Testis (tissue), 3 donors: ENCODE results near the gene HFE. TPM values are rescaled to one million over a fixed set of nuclear protein-coding genes. Genes with fewer than 3 reads are reported as not detected.

Source experiments
- DNase-seq: peaks from one replicate; pipeline ENCODE4 v3.0.0-alpha.2; 2019
- H3K27ac ChIP-seq, 2 donors: fragments of 200-600 bp; sonication (generic); one replicate each; pipeline ENCODE4 v1.5.1; 2019
- H3K27me3 ChIP-seq: fragments of 200-600 bp; sonication (generic); one replicate; pipeline ENCODE4 v1.5.1; 2019
- H3K36me3 ChIP-seq: fragments of 200-600 bp; sonication (generic); one replicate; pipeline ENCODE4 v1.5.1; 2017; ENCODE audit warnings: low read depth; ENCODE audit errors: missing control alignments
- H3K4me1 ChIP-seq: fragments of 200-600 bp; sonication (generic); one replicate; pipeline ENCODE4 v1.5.1; 2019
- H3K4me3 ChIP-seq, 2 donors: fragments of 200-600 bp; sonication (generic); one replicate each; pipeline ENCODE4 v1.5.1; 2017 to 2019
- H3K9me3 ChIP-seq: fragments of 200-600 bp; sonication (generic); one replicate; pipeline ENCODE4 v1.5.1; 2017
- POLR2A ChIP-seq: fragments of 450-650 bp; IDR thresholded peaks from one replicate; pipeline ENCODE4 v1.6.1; 2017; ENCODE audit warnings: antibody characterized with exemption, mild to moderate bottlenecking, moderate library complexity
- WGBS, 2 donors: methylation state at CpG; one replicate each; pipeline ENCODE4 v1.1.5; 2018; 5-methylcytosine and 5-hydroxymethylcytosine counted together
- intact Hi-C: fragments of 100-400 bp; cut with DNase I; formaldehyde crosslinking; loops from one replicate; pipeline ENCODE4 v1.15.1; 2023; ENCODE audit warnings: low total_unique reads
- polyA plus RNA-seq: library from polyadenylated mRNA; stranded (reverse); fragments of 350-450 nt; fragmentation: Illumina TruSeq; extraction: RNeasy Lipid Tissue Mini Kit (QIAGEN cat#74804); gene quantifications from one replicate; pipeline ENCODE4 v1.2.3, GENCODE V29; 2014; ENCODE audit warnings: low read depth, low replicate concordance; ENCODE audit not compliant: insufficient read depth
- total RNA-seq, 2 donors: library from RNA; depleted of rRNA; stranded (reverse); fragments of >200 nt; gene quantifications; one replicate each; pipeline ENCODE4 v1.2.3, GENCODE V29; 2016
- TF ChIP-seq, protein P1 (sequence below), 3 experiments: fragments of 450-650 bp in 2 of 3; fragments of 200-600 bp in 1 of 3; sonication (generic) in 1 of 3; IDR thresholded peaks; one replicate each; pipeline ENCODE4 v1.5.1; 2016 to 2019; ENCODE audit warnings: antibody characterized with exemption in 3 of 3, mild to moderate bottlenecking in 2 of 3, moderate library complexity in 1 of 3

Gene HFE
- total and polyA plus RNA-seq, 3 donors from 2014 or later, result 4.1 to 5.1 (median 4.8) TPM

DNA sequence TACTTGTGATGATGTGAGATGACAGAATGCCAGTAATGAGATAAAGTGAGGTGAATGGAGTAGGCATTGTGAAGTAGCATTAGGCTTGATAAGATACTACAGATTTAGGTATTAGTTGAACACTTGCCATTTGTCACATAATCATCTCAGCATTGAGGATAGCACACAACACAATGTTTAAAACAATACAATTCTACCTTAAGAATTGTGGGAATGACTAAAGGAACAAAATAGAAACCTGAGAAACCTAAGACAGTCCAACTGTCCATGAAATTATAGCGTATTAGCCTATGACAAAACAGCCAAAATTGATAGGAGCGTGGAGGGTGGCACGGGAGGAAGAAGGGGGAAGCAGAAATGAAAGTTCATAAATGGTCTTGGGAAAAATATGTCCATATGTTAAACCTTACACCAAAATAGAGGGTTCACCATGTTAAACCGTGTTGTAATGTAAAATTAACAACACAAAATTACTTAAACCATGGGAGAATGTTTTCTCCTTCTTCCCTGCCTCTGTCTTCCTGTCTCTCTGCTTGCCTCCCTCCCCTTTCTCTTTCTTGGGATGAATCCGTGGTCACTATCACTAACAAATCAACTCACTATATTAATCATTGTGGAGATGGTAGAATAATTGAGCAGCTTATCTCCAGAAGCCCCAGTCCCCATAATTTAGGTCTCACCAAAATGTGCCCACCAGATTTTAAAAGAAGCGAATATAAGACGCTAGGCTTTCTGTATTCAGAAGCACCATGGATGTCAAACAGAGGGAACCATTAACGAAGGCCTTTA lies 33.0 kb upstream of the HFE start:
- 4 to 6% methylated on average over 8 of the region's 8 CpGs for WGBS, 2 donors
- intact Hi-C loops, result no loop called here

DNA sequence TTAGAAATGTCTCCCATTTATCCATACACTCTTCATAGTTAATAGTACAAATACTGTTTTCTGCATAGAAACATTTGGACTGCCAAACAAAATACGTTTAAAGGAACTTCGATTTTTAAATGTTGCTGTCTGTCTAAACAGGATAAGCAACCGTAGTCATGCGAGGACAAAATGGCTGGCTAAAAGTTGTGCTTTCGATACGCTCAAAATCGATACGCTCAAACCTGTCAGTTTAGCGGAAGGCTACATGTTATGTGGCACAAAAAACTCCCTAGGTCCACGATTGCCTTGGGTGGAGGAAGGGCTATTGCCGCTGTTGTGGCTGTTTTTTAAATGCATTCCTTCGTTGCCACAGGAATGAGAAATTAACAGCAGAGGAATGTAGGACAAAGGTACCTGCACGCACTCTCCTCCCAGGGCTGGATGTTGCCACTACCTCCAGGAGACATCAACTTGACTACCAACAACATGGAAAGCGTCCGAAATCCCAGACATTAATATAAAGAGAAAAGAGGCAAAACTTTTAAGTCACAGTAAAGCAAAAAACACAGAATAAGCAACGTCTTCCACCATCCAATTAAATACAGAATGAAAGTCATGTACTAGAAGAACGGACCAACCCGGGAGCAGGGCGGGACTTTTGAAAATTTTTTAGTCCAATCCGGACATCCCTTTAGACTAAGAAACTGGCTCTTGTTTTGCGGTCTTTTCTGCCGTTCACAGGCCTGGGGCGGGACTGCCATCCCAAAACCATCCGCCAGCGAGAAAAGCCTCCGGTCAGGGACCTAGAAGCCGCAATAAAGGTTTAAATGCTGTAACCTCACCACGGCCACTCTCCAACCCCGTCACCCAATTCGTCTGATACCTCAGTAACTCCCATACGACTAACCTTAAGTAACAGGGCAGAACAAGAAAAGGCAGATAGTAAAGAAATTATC lies 32.2 kb upstream of the HFE start:
- Histone ChIP-seq H3K36me3 (no peaks in the 10 kb centered on the region), H3K27me3 (no peaks in the 10 kb centered on the region), H3K27ac (peak overlapping the region; percentile 94 to 97), H3K9me3 (no peaks in the 10 kb centered on the region), H3K4me1 (no peaks in the 10 kb centered on the region), H3K4me3 (peak overlapping the region; percentile 68 to 81)
- WGBS, 2 donors, result 0% methylated on average over 31 of the region's 31 CpGs
- intact Hi-C loops, result no loop called here
- peak; percentile 40 for TF ChIP-seq POLR2A
- TF ChIP-seq, protein P1, sequence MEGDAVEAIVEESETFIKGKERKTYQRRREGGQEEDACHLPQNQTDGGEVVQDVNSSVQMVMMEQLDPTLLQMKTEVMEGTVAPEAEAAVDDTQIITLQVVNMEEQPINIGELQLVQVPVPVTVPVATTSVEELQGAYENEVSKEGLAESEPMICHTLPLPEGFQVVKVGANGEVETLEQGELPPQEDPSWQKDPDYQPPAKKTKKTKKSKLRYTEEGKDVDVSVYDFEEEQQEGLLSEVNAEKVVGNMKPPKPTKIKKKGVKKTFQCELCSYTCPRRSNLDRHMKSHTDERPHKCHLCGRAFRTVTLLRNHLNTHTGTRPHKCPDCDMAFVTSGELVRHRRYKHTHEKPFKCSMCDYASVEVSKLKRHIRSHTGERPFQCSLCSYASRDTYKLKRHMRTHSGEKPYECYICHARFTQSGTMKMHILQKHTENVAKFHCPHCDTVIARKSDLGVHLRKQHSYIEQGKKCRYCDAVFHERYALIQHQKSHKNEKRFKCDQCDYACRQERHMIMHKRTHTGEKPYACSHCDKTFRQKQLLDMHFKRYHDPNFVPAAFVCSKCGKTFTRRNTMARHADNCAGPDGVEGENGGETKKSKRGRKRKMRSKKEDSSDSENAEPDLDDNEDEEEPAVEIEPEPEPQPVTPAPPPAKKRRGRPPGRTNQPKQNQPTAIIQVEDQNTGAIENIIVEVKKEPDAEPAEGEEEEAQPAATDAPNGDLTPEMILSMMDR (IDR thresholded peaks at IDR 0.05), result peak in 2 of 3 experiments; percentile 28 to 65
- peak; percentile 96 for DNase-seq

More for the DNA sequence above, 33.0 kb upstream of the HFE start:
- no peaks in the 10 kb centered on the region for H3K4me1 ChIP-seq
- peak overlapping the region; percentile 94 to 97 for H3K27ac ChIP-seq
- H3K9me3 ChIP-seq, result no peaks in the 10 kb centered on the region
- H3K27me3 ChIP-seq, result no peaks in the 10 kb centered on the region
- DNase-seq, result no peak
- H3K4me3 ChIP-seq, result peak overlapping the region; percentile 68 to 81
- TF ChIP-seq POLR2A, result no peak
- TF ChIP-seq, protein P1 (IDR thresholded peaks at IDR 0.05), result no peak
- H3K36me3 ChIP-seq, result no peaks in the 10 kb centered on the region

DNA sequence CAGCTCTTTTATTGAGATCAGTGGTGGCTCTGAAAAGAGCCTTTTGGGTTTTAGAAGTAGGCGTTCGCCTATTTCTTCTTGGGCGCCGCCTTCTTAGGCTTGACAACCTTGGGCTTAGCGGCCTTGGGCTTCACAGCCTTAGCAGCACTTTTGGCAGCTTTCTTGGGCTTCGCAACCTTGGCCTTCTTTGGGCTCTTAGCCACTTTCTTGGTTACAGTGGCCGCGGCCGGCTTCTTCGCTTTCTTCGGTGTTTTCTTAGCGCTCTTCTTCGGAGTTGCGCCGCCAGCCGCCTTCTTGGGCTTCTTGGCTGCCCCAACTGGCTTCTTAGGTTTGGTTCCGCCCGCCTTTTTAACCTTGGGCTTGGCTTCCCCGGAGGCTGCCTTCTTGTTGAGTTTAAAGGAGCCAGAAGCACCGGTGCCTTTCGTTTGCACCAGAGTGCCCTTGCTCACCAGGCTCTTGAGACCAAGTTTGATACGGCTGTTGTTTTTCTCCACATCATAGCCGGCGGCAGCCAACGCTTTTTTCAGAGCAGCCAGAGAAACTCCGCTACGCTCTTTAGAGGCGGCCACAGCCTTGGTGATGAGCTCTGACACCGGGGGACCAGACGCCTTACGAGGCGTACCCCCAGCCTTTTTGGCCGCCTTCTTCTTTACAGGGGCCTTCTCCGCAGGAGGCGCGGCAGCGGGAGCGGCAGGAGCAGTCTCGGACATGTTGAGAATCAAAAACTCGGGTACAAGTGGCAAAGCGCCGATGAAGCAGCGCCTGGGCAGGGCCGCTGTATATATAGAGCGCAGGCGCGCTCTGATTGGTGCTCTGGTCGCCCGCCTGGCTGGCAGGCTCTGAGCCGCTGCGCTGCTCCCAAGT lies 31.3 kb upstream of the HFE start:
- WGBS, 2 donors, result 0 to 1% methylated on average over 50 to 51 of the region's 51 CpGs
- no peaks in the 10 kb centered on the region for H3K9me3 ChIP-seq
- intact Hi-C loops, result no loop called here

More for the DNA sequence above, 31.3 kb upstream of the HFE start:
- Histone ChIP-seq H3K4me1 (no peaks in the 10 kb centered on the region), H3K4me3 (peak overlapping the region; percentile 68 to 81), H3K27me3 (no peaks in the 10 kb centered on the region), H3K27ac (peak overlapping the region; percentile 94 to 97), H3K36me3 (no peaks in the 10 kb centered on the region)
- TF ChIP-seq, protein P1 (IDR thresholded peaks at IDR 0.05), result no peak
- TF ChIP-seq POLR2A, result peak; percentile 93
- DNase-seq, result peak; percentile 97
